Astrocyte (in vitro differentiated cells and primary cell): ENCODE measurements around the gene OPCML. TPM values are rescaled to one million over a fixed set of nuclear protein-coding genes. Genes with fewer than 3 reads are reported as not detected.

Experiments
- DNase-seq: peaks from one replicate; pipeline ENCODE4 v3.0.0-alpha.2; 2010; ENCODE audit warnings: low read depth
- FAIRE-seq: peaks from 2 replicates; lab custom pipeline; 2011; peaks lifted over from hg19 to GRCh38; lab: Jason Lieb, UNC
- H2AFZ ChIP-seq: 2 replicates; pipeline ENCODE4 v1.6.0; 2012; ENCODE audit warnings: low read depth, low read length, inconsistent platforms
- H3K27ac ChIP-seq: 2 replicates; pipeline ENCODE4 v1.5.1; 2011; ENCODE audit warnings: low read depth, low read length, inconsistent platforms
- H3K27me3 ChIP-seq: 2 replicates; pipeline ENCODE4 v1.6.0; 2011; ENCODE audit warnings: low read length, inconsistent platforms; ENCODE audit not compliant: insufficient read depth
- H3K36me3 ChIP-seq: 2 replicates; pipeline ENCODE4 v1.5.1; 2011; ENCODE audit warnings: low read length, inconsistent platforms; ENCODE audit not compliant: insufficient read depth
- H3K4me1 ChIP-seq: 2 replicates; pipeline ENCODE4 v1.5.1; 2011; ENCODE audit warnings: low read length, inconsistent platforms; ENCODE audit not compliant: insufficient read depth
- H3K4me2 ChIP-seq: 2 replicates; pipeline ENCODE4 v1.6.0; 2012; ENCODE audit warnings: low read length, inconsistent platforms
- H3K4me3 ChIP-seq: 2 replicates; pipeline ENCODE4 v1.5.1; 2011; ENCODE audit warnings: low read depth, mild to moderate bottlenecking, low read length, inconsistent platforms; ENCODE audit not compliant: insufficient read depth
- H3K79me2 ChIP-seq: 2 replicates; pipeline ENCODE4 v1.6.0; 2012; ENCODE audit warnings: mild to moderate bottlenecking, low read length, inconsistent platforms; ENCODE audit not compliant: insufficient read depth
- H3K9ac ChIP-seq: 2 replicates; pipeline ENCODE4 v1.6.0; 2012; ENCODE audit warnings: mild to moderate bottlenecking, low read length, inconsistent platforms
- H3K9me3 ChIP-seq: 2 replicates; pipeline ENCODE4 v1.5.1; 2012; ENCODE audit warnings: low read depth, mild to moderate bottlenecking, low read length, inconsistent platforms; ENCODE audit not compliant: insufficient read depth
- H4K20me1 ChIP-seq: 2 replicates; pipeline ENCODE4 v1.6.0; 2012; ENCODE audit warnings: low read length, inconsistent platforms; ENCODE audit not compliant: insufficient read depth
- H3K27ac Mint-ChIP-seq: one replicate; pipeline ENCODE4 v1.8.0; 2021; ENCODE audit warnings: mild to moderate bottlenecking, mixed read lengths; ENCODE audit not compliant: unreplicated experiment
- H3K27me3 Mint-ChIP-seq: one replicate; pipeline ENCODE4 v1.8.0; 2021; ENCODE audit warnings: low read depth, mixed read lengths; ENCODE audit not compliant: unreplicated experiment
- H3K36me3 Mint-ChIP-seq: one replicate; pipeline ENCODE4 v1.8.0; 2021; ENCODE audit warnings: low read depth, mixed read lengths; ENCODE audit not compliant: unreplicated experiment
- H3K4me1 Mint-ChIP-seq: one replicate; pipeline ENCODE4 v1.8.0; 2021; ENCODE audit warnings: low read depth, mixed read lengths; ENCODE audit not compliant: unreplicated experiment
- H3K4me3 Mint-ChIP-seq: one replicate; pipeline ENCODE4 v1.8.0; 2021; ENCODE audit warnings: mild to moderate bottlenecking, moderate library complexity, mixed read lengths; ENCODE audit not compliant: unreplicated experiment
- H3K9me3 Mint-ChIP-seq: one replicate; pipeline ENCODE4 v1.8.0; 2021; ENCODE audit warnings: mild to moderate bottlenecking, mixed read lengths; ENCODE audit not compliant: unreplicated experiment
- EZH2 ChIP-seq: IDR thresholded peaks from 2 replicates; pipeline ENCODE4 v1.6.1; 2012; ENCODE audit warnings: mild to moderate bottlenecking, low read length, inconsistent platforms; ENCODE audit not compliant: insufficient read depth
- total RNA-seq: library from RNA; stranded (reverse); gene quantifications from 2 replicates; pipeline ENCODE4 v1.2.1, GENCODE V29; 2021
- TF ChIP-seq, protein P1 (sequence below): IDR thresholded peaks from 2 replicates; pipeline ENCODE4 v1.5.1; 2011; ENCODE audit warnings: low read depth, mild to moderate bottlenecking, inconsistent platforms, low read length, moderate library complexity; ENCODE audit not compliant: insufficient read depth

Gene OPCML
- total RNA-seq, 1 donor from 2014 or later = 7.9 TPM

GRCh38 chr11:132564091-132564885 is 968.0 kb downstream of the OPCML start:
- Histone ChIP-seq H3K4me2 (no peak overlapping the region), H2AFZ (no peak overlapping the region), H3K4me3 (no peak overlapping the region), H3K36me3 (no peaks in the 10 kb centered on the region), H3K4me1 (no peaks in the 10 kb centered on the region), H3K9me3 (peaks cover 2% of the 10 kb centered on the region), H3K9ac (no peak overlapping the region), H3K27me3 (no peaks in the 10 kb centered on the region), H3K79me2 (no peaks in the 10 kb centered on the region), H4K20me1 (no peaks in the 10 kb centered on the region), H3K27ac (no peak overlapping the region)
- Mint-ChIP-seq H3K4me3 (no peak overlapping the region), H3K27me3 (peaks cover 1% of the 10 kb centered on the region), H3K9me3 (peaks cover 4% of the 10 kb centered on the region), H3K27ac (no peak overlapping the region), H3K4me1 (peaks cover 4% of the 10 kb centered on the region), H3K36me3 (no peaks in the 10 kb centered on the region)
- DNase-seq (no peak), FAIRE-seq (no peak)
- TF ChIP-seq, protein P1, sequence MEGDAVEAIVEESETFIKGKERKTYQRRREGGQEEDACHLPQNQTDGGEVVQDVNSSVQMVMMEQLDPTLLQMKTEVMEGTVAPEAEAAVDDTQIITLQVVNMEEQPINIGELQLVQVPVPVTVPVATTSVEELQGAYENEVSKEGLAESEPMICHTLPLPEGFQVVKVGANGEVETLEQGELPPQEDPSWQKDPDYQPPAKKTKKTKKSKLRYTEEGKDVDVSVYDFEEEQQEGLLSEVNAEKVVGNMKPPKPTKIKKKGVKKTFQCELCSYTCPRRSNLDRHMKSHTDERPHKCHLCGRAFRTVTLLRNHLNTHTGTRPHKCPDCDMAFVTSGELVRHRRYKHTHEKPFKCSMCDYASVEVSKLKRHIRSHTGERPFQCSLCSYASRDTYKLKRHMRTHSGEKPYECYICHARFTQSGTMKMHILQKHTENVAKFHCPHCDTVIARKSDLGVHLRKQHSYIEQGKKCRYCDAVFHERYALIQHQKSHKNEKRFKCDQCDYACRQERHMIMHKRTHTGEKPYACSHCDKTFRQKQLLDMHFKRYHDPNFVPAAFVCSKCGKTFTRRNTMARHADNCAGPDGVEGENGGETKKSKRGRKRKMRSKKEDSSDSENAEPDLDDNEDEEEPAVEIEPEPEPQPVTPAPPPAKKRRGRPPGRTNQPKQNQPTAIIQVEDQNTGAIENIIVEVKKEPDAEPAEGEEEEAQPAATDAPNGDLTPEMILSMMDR = no peak
- TF ChIP-seq EZH2 = no peak

DNA sequence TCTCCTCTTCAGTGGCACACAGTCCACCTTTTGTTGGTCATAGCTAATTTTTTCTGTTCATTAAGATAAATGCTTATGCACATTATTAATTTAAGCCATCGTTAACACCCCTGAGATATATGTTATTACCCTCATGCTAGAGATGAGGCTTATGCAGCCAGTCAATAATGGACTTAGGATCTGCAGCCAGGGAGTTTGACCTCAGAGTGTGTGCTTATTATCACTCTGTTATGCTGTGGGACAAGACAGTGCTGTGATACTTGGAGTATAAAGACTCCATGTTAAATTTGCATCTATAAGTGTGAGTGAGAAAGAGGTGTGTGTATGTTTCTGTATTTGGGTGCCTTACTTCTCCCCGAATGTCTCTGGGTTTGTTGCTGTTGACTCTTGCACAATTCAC is 969.3 kb downstream of the OPCML start:
- TF ChIP-seq, protein P1 = no peak
- Mint-ChIP-seq H3K4me3 (no peak overlapping the region), H3K9me3 (peaks cover 2% of the 10 kb centered on the region), H3K36me3 (no peaks in the 10 kb centered on the region), H3K27ac (no peak overlapping the region), H3K4me1 (peaks cover 4% of the 10 kb centered on the region), H3K27me3 (peaks cover 1% of the 10 kb centered on the region)
- no peaks in the 10 kb centered on the region for H3K9me3 ChIP-seq
- FAIRE-seq = no peak
- H3K79me2 ChIP-seq = no peaks in the 10 kb centered on the region
- no peaks in the 10 kb centered on the region for H4K20me1 ChIP-seq
- no peaks in the 10 kb centered on the region for H3K36me3 ChIP-seq
- H2AFZ ChIP-seq = no peak overlapping the region
- DNase-seq = no peak
- H3K4me1 ChIP-seq = no peaks in the 10 kb centered on the region
- H3K27ac ChIP-seq = no peak overlapping the region
- no peaks in the 10 kb centered on the region for H3K27me3 ChIP-seq
- H3K9ac ChIP-seq = no peak overlapping the region
- H3K4me3 ChIP-seq = no peak overlapping the region
- H3K4me2 ChIP-seq = no peak overlapping the region

GRCh38 chr11:132561937-132562336 is 970.4 kb downstream of the OPCML start:
- no peak overlapping the region for H3K4me2 ChIP-seq
- FAIRE-seq (no peak), DNase-seq (no peak)
- no peak overlapping the region for H3K27ac ChIP-seq
- no peak overlapping the region for H3K4me3 Mint-ChIP-seq
- H3K4me1 ChIP-seq = no peaks in the 10 kb centered on the region
- no peak overlapping the region for H3K4me3 ChIP-seq
- H3K9ac ChIP-seq = no peak overlapping the region
- H4K20me1 ChIP-seq = no peaks in the 10 kb centered on the region
- H3K36me3 ChIP-seq = no peaks in the 10 kb centered on the region
- H3K9me3 ChIP-seq = no peaks in the 10 kb centered on the region
- peaks cover 4% of the 10 kb centered on the region for H3K4me1 Mint-ChIP-seq
- H3K27me3 ChIP-seq = no peaks in the 10 kb centered on the region
- peaks cover 1% of the 10 kb centered on the region for H3K27me3 Mint-ChIP-seq
- TF ChIP-seq EZH2 = no peak
- TF ChIP-seq, protein P1 = no peak
- H2AFZ ChIP-seq = no peak overlapping the region
- H3K27ac Mint-ChIP-seq = no peak overlapping the region
- H3K36me3 Mint-ChIP-seq = no peaks in the 10 kb centered on the region
- no peaks in the 10 kb centered on the region for H3K79me2 ChIP-seq
- H3K9me3 Mint-ChIP-seq = peaks cover 2% of the 10 kb centered on the region
